ENCODE results near the gene BSX. TPM values are rescaled to one million over a fixed set of nuclear protein-coding genes. Genes with fewer than 3 reads are reported as not detected.
A peak's percentile ranks its signal among the peaks of the same experiment; 100 is the strongest.

Gene BSX
- total RNA-seq, 1 donor from 2014 or later, result not detected

DNA sequence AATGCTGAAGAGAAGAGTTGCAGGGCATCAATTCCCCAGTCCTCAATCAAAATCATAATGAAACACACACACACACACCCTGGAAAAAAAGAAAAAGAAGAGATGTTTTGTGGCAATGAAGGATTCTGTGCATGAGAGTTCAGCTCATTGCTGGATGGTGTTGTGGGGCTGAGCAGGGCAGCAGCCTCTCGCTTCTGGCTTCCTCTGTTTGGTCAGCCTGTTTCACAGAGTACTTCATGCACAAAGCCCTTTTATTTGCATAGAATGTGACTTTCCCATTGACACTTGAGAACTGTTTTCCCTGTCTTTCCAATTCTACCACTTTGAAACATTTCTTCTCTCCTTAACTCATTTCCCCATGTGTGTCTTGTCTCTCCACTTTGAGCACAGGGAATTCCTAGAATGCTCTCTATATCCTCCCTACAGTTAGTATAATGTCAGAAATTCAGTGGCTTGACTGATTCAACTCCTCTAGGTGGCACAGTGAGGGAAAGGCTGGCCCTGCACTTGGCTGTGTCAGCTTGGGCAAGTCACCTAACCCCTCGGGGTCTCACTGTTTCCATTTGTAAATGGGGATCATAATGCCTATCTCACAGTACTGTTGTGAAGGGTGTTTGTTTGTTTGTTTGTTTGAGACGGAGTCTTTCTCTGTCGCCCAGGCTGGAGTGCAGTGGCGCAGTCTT, 25.4 kb upstream of the BSX start:
- ATAC-seq, result no peak
- no peak overlapping the region for H3K27ac ChIP-seq
- no peak for DNase-seq
- H3K9me3 ChIP-seq, result no peaks in the 10 kb centered on the region
- TF ChIP-seq CTCF (IDR thresholded peaks at IDR 0.05), result no peak
- intact Hi-C loops (cut with DNase I), result no loop called here
- no peaks in the 10 kb centered on the region for H3K4me1 ChIP-seq
- no peaks in the 10 kb centered on the region for H3K27me3 ChIP-seq (ENCODE audit: low read depth)
- no peak overlapping the region for H3K4me3 ChIP-seq
- no peaks in the 10 kb centered on the region for H3K36me3 ChIP-seq

DNA sequence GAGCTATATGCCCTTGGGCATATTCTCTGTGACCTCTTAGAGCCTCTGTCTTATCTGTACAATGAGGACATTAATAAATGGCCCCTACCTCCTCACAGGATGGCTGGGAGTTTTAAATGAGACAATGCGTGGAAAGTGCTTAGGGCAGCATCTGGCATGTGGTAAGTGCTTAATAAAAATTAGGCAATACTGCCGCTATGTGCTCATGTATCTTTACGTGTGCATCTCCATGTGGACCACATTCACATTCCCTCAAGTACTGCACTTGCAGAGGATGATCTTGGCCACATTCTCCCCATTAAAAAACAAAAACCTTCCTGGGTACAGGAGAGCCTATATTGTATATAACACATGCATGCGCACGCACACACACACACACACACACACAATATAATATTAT, 19.1 kb upstream of the BSX start:
- intact Hi-C loops (cut with DNase I), result no loop called here
- Histone ChIP-seq H3K36me3 (no peaks in the 10 kb centered on the region), H3K9me3 (no peaks in the 10 kb centered on the region), H3K4me3 (no peak overlapping the region), H3K27me3 (ENCODE audit: low read depth) (peaks cover 18% of the 10 kb centered on the region), H3K27ac (no peak overlapping the region), H3K4me1 (no peaks in the 10 kb centered on the region)
- no peak for TF ChIP-seq CTCF (IDR thresholded peaks at IDR 0.05)
- DNase-seq (no peak), ATAC-seq (no peak)

GRCh38 chr11:122998727-122999366, 17.2 kb upstream of the BSX start:
- ATAC-seq (no peak), DNase-seq (no peak)
- H3K36me3 ChIP-seq, result no peaks in the 10 kb centered on the region
- peaks cover 26% of the 10 kb centered on the region for H3K27me3 ChIP-seq (ENCODE audit: low read depth)
- H3K4me1 ChIP-seq, result no peaks in the 10 kb centered on the region
- no peaks in the 10 kb centered on the region for H3K9me3 ChIP-seq
- TF ChIP-seq CTCF (IDR thresholded peaks at IDR 0.05), result no peak
- intact Hi-C loops (cut with DNase I), result no loop called here
- no peak overlapping the region for H3K4me3 ChIP-seq
- no peak overlapping the region for H3K27ac ChIP-seq

DNA sequence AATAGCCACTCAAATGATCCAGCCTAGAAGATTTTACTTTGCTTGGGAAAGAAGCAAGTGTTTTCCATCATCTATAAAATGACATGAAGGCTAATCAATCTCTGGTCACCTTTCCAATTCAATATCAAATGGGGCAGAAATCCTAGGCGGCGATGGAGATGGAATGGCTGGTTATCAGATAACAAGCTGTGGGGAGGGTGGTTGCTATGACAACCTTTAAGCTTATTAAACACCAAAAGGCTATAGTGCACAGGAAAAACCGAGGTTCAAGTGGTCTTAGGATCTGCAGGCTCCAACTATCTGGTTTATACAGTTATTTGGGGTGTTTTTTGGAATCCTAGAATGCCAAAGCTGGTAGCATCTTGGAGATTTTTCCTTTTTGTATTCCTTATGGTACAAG, 13.9 kb upstream of the BSX start:
- intact Hi-C loops (cut with DNase I), result no loop called here
- ATAC-seq (no peak), DNase-seq (no peak)
- Histone ChIP-seq H3K36me3 (no peaks in the 10 kb centered on the region), H3K4me1 (no peaks in the 10 kb centered on the region), H3K27ac (no peak overlapping the region), H3K27me3 (ENCODE audit: low read depth) (peaks cover 33% of the 10 kb centered on the region), H3K4me3 (no peak overlapping the region), H3K9me3 (no peaks in the 10 kb centered on the region)
- no peak for TF ChIP-seq CTCF (IDR thresholded peaks at IDR 0.05)

GRCh38 chr11:122984186-122985011, 2.8 kb upstream of the BSX start:
- DNase-seq (no peak), ATAC-seq (peak; percentile 58 to 68)
- intact Hi-C loops (cut with DNase I), result no loop called here
- no peaks in the 10 kb centered on the region for H3K9me3 ChIP-seq
- TF ChIP-seq CTCF (IDR thresholded peaks at IDR 0.05), result no peak
- H3K27ac ChIP-seq, result no peak overlapping the region
- H3K4me3 ChIP-seq, result peak overlapping the region; percentile 73
- H3K4me1 ChIP-seq, result peaks cover 17% of the 10 kb centered on the region
- H3K27me3 ChIP-seq (ENCODE audit: low read depth), result peaks cover 75% of the 10 kb centered on the region
- H3K36me3 ChIP-seq, result no peaks in the 10 kb centered on the region
